Smooth muscle cell (in vitro differentiated cells): ENCODE results near the gene BHLHE23. TPM values are rescaled to one million over a fixed set of nuclear protein-coding genes. Genes with fewer than 3 reads are reported as not detected.

ENCODE experiments used
- DNase-seq: peaks from one replicate; lab custom pipeline; 2025; ENCODE audit not compliant: unreplicated experiment; lab: John Stamatoyannopoulos, UW
- H2AFZ ChIP-seq: fragments of 200-600 bp; sonication (generic); 2 replicates; pipeline ENCODE4 v1.6.0; 2016; ENCODE audit warnings: antibody characterized with exemption, low read depth, mild to moderate bottlenecking
- H3F3A ChIP-seq: fragments of 200-600 bp; sonication (generic); 2 replicates; pipeline ENCODE4 v1.6.0; 2017; ENCODE audit warnings: antibody characterized with exemption, low read depth
- H3K27ac ChIP-seq: fragments of 200-600 bp; sonication (generic); 2 replicates; pipeline ENCODE4 v1.5.1; 2016; ENCODE audit warnings: low read depth, mild to moderate bottlenecking
- H3K27me3 ChIP-seq: fragments of 200-600 bp; sonication (generic); 2 replicates; pipeline ENCODE4 v1.6.1; 2016; ENCODE audit warnings: low read depth, mild to moderate bottlenecking
- H3K36me3 ChIP-seq: fragments of 200-600 bp; sonication (generic); 2 replicates; pipeline ENCODE4 v1.5.1; 2016; ENCODE audit warnings: low read depth
- H3K4me1 ChIP-seq: fragments of 200-600 bp; sonication (generic); 2 replicates; pipeline ENCODE4 v1.5.1; 2016; ENCODE audit warnings: low read depth
- H3K4me2 ChIP-seq: fragments of 200-600 bp; sonication (generic); 2 replicates; pipeline ENCODE4 v1.6.0; 2016; ENCODE audit warnings: mild to moderate bottlenecking
- H3K4me3 ChIP-seq: fragments of 200-600 bp; sonication (generic); 2 replicates; pipeline ENCODE4 v1.5.1; 2016; ENCODE audit warnings: mild to moderate bottlenecking
- H3K79me2 ChIP-seq: fragments of 200-600 bp; sonication (generic); 2 replicates; pipeline ENCODE4 v1.6.0; 2016; ENCODE audit warnings: low read depth, mild to moderate bottlenecking
- H3K9ac ChIP-seq: fragments of 200-600 bp; sonication (generic); 2 replicates; pipeline ENCODE4 v1.6.0; 2016; ENCODE audit warnings: low read depth
- H3K9me3 ChIP-seq: fragments of 200-600 bp; sonication (generic); replicated peaks from 2 replicates; pipeline ENCODE4 v1.5.1; 2016; ENCODE audit warnings: low read depth
- H4K20me1 ChIP-seq: fragments of 200-600 bp; sonication (generic); 2 replicates; pipeline ENCODE4 v1.6.0; 2016; ENCODE audit warnings: low read depth
- CTCF ChIP-seq: fragments of 200-600 bp; sonication (generic); IDR thresholded peaks from 2 replicates; pipeline ENCODE4 v1.5.1; 2017; ENCODE audit warnings: borderline replicate concordance, mild to moderate bottlenecking, antibody characterized with exemption; ENCODE audit not compliant: insufficient read depth, poor library complexity, severe bottlenecking
- WGBS: methylation state at CpG from one replicate; pipeline ENCODE4 v1.1.7; 2016; ENCODE audit warnings: low lambda C conversion rate; 5-methylcytosine and 5-hydroxymethylcytosine counted together
- polyA plus RNA-seq: library from polyadenylated mRNA; unstranded; fragments of >200 nt; fragmentation: Nextera tagmentation; extraction: Ambion mirVana; gene quantifications from 2 replicates; pipeline ENCODE4 v1.2.1, GENCODE V29; 2016
- total RNA-seq: library from RNA; depleted of rRNA; stranded (reverse); fragments of >200 nt; gene quantifications from 2 replicates; pipeline ENCODE4 v1.2.3, GENCODE V29; 2014

Gene BHLHE23
- total and polyA plus RNA-seq, 2 experiments from 2014 or later: not detected

GRCh38 chr20:63009045-63009961, 2.5 kb upstream of the BHLHE23 start:
- peak overlapping the region; percentile 71 for H3K4me2 ChIP-seq
- no peaks in the 10 kb centered on the region for H3K79me2 ChIP-seq
- H3K36me3 ChIP-seq: no peaks in the 10 kb centered on the region
- peaks cover 61% of the 10 kb centered on the region for H3K27me3 ChIP-seq
- peak; percentile 96 for TF ChIP-seq CTCF
- H4K20me1 ChIP-seq: no peaks in the 10 kb centered on the region
- no peaks in the 10 kb centered on the region for H3K9me3 ChIP-seq
- no peak overlapping the region for H3K27ac ChIP-seq
- no peaks in the 10 kb centered on the region for H3K4me1 ChIP-seq
- peak; percentile 41 for DNase-seq
- peak overlapping the region; percentile 32 for H3K4me3 ChIP-seq
- H3F3A ChIP-seq: no peaks in the 10 kb centered on the region
- no peak overlapping the region for H2AFZ ChIP-seq
- 22% methylated on average over 42 of the region's 54 CpGs for WGBS
- H3K9ac ChIP-seq: no peak overlapping the region

- Histone ChIP-seq H3K4me3 (peak overlapping the region; percentile 32), H3K27me3 (peaks cover 68% of the 10 kb centered on the region), H3K4me2 (peak overlapping the region; percentile 71), H3K79me2 (no peaks in the 10 kb centered on the region), H3K27ac (no peak overlapping the region), H3F3A (no peaks in the 10 kb centered on the region), H4K20me1 (no peaks in the 10 kb centered on the region), H3K9me3 (no peaks in the 10 kb centered on the region), H2AFZ (no peak overlapping the region), H3K4me1 (no peaks in the 10 kb centered on the region), H3K9ac (no peak overlapping the region), H3K36me3 (no peaks in the 10 kb centered on the region)
- 31% methylated on average over 14 of the region's 21 CpGs for WGBS
- no peak for DNase-seq
- TF ChIP-seq CTCF: no peak
Measured at GRCh38 chr20:63008541-63009044, 1.8 kb upstream of the BHLHE23 start.

- TF ChIP-seq CTCF: no peak
- Histone ChIP-seq H4K20me1 (no peaks in the 10 kb centered on the region), H2AFZ (no peak overlapping the region), H3K4me2 (no peak overlapping the region), H3K79me2 (no peaks in the 10 kb centered on the region), H3K4me3 (no peak overlapping the region), H3K4me1 (no peaks in the 10 kb centered on the region), H3F3A (no peaks in the 10 kb centered on the region), H3K27me3 (peaks cover 76% of the 10 kb centered on the region), H3K9ac (no peak overlapping the region), H3K9me3 (no peaks in the 10 kb centered on the region), H3K27ac (no peak overlapping the region), H3K36me3 (no peaks in the 10 kb centered on the region)
- no peak for DNase-seq
- 19% methylated on average over 44 of the region's 46 CpGs for WGBS
Measured at GRCh38 chr20:63007646-63008488, 1.1 kb upstream of the BHLHE23 start.
